HG03571 (cell line): ENCODE data around the gene PITPNC1.
"Not testable (repeated sequence)": the region's sequence is repeated elsewhere in the genome, so short reads cannot be mapped to it uniquely, and the experiment has no call there.

Experiments used
- ATAC-seq: cut with Tn5 transposase; IDR thresholded peaks from one replicate; pipeline ENCODE4 v1.9.1; 2021; ENCODE audit not compliant: unreplicated experiment

PITPNC1 gene

GRCh38 chr17:67487506-67487905, 110.4 kb downstream of the PITPNC1 start:
- ATAC-seq, result no peak

GRCh38 chr17:67488161-67488560, 111.1 kb downstream of the PITPNC1 start:
- ATAC-seq, result no peak

GRCh38 chr17:67488768-67489167, 111.7 kb downstream of the PITPNC1 start:
- ATAC-seq, result no peak

- ATAC-seq, result no peak
These were observed 112.2 kb downstream of the PITPNC1 start for GRCh38 chr17:67489273-67489672.

- ATAC-seq, result no peak
These were observed 113.4 kb downstream of the PITPNC1 start for GRCh38 chr17:67490471-67490870.

- ATAC-seq, result no peak
These were observed 114.1 kb downstream of the PITPNC1 start for GRCh38 chr17:67491009-67491680.

- no peak for ATAC-seq
These were observed 114.6 kb downstream of the PITPNC1 start for GRCh38 chr17:67491681-67492024.

GRCh38 chr17:67492251-67492740, 115.2 kb downstream of the PITPNC1 start:
- no peak for ATAC-seq

- ATAC-seq, result no peak
These were observed 115.9 kb downstream of the PITPNC1 start for GRCh38 chr17:67492824-67493517.

- ATAC-seq, result no peak
These were observed 116.7 kb downstream of the PITPNC1 start for GRCh38 chr17:67493812-67494211.

- ATAC-seq, result not testable (repeated sequence)
These were observed 118.5 kb downstream of the PITPNC1 start for GRCh38 chr17:67495534-67495933.

- no peak for ATAC-seq
These were observed 119.2 kb downstream of the PITPNC1 start for GRCh38 chr17:67496286-67496685.

- no peak for ATAC-seq
These were observed 122.6 kb downstream of the PITPNC1 start for GRCh38 chr17:67499685-67500084.

GRCh38 chr17:67500261-67500660, 123.2 kb downstream of the PITPNC1 start:
- ATAC-seq, result no peak

GRCh38 chr17:67500677-67501300, 123.7 kb downstream of the PITPNC1 start:
- ATAC-seq, result no peak

GRCh38 chr17:67502151-67502550, 125.1 kb downstream of the PITPNC1 start:
- no peak for ATAC-seq

- no peak for ATAC-seq
These were observed 126.1 kb downstream of the PITPNC1 start for GRCh38 chr17:67503184-67503583.

- ATAC-seq, result no peak
These were observed 126.7 kb downstream of the PITPNC1 start for GRCh38 chr17:67503739-67504138.

GRCh38 chr17:67504182-67504581, 127.1 kb downstream of the PITPNC1 start:
- ATAC-seq, result no peak

GRCh38 chr17:67506966-67507365, 129.9 kb downstream of the PITPNC1 start:
- ATAC-seq, result no peak

GRCh38 chr17:67509390-67510287, 132.6 kb downstream of the PITPNC1 start:
- no peak for ATAC-seq
